Stimulated activated CD8-positive, alpha-beta memory T cell treated with anti-CD3 and anti-CD28 coated beads, Interleukin-7, amount 100 ng/mL, for 24 hours (primary cell): ENCODE data around the gene TEDC1.

Experiments used
- DNase-seq: peaks from one replicate; pipeline ENCODE4 v3.0.0-alpha.2; 2020; ENCODE audit warnings: low read depth

Gene TEDC1

DNA sequence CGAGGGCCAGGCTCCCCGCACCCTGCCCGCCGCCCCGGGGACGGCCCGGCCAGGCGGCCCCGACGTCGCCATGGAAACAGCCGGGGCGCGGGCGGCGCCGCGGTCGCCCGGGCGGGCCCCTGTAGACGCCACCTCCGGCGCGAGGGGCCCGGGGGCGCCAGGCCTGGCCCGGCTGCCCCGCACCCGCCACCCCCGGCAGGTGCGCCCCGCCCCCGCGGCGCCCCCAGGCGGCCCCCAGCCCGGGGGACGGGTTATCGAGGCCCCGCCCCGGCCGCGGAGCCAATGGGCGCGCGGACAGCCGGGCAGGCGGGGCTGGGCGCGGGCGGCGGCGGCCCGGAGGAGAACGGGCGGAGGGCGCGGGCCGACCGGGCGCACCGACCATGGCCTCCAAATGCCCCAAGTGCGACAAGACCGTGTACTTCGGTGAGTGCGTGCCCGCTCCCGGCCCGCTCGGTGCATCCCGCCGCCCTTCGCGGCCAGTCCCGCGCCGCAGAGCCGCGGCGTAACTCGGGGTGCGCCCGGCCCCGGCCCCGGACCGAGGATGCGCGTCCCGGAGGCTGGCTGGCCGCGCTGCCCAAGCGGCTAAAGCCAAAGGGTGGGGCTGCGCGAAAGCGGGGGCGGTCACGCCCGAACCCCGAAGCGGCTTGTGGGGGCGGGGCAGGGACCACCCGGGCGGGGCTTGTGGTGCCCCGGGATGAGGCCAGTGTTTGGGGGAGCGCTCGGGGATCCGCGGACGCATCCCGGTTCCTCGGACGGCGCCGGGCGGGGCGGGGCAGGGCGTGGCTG lies 16.4 kb upstream of the TEDC1 start, which contains the start of gene CRIP2:
CRIP2 (plus strand) TSS at position 339 of the 786 bp plus-strand sequence; CDS start at position 381, 42 bp downstream.
- no peak for DNase-seq

DNA sequence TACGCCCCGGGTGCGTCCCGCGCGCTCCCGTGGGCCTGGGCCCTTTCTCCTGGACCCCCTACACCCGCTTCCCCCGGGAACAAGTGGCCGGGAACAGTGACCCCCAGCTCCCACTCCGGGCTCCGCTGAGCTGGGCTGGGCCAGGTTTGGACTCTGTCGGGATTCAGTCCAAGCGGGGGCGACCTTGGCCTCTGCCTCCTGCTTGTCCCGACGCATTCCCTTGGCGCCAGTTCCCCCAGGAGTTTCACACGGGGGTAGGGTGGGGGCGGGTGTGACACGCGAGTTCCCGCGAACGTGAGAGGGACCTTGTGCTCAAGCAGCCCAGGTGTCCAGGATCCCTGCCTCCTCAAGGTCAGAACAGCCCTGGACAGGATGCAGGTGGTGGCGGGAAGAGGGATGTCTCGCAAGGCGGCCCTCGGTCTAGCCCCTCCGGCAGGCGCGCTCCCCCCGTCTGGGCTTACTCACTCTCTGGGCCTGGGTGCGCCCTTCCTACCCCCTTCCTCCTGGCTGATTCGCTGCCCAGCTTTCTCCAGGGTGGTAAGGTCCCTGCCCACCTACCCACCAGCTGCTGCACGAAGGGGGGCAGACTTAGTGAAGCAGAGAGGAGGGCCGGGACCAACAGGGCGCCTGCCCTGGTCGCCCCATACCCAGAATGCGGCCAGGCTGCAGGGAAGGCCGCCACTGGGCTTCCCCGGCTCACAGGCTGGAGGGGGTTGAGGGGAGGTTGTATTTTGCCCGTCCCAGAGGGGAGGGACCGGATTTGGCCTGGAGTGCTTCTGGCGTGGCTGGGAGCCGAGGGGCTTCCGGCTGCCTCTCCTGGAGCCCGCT lies 15.6 kb upstream of the TEDC1 start:
- no peak for DNase-seq

- no peak for DNase-seq
These were observed 14.8 kb upstream of the TEDC1 start for GRCh38 chr14:105476097-105476830.

DNA sequence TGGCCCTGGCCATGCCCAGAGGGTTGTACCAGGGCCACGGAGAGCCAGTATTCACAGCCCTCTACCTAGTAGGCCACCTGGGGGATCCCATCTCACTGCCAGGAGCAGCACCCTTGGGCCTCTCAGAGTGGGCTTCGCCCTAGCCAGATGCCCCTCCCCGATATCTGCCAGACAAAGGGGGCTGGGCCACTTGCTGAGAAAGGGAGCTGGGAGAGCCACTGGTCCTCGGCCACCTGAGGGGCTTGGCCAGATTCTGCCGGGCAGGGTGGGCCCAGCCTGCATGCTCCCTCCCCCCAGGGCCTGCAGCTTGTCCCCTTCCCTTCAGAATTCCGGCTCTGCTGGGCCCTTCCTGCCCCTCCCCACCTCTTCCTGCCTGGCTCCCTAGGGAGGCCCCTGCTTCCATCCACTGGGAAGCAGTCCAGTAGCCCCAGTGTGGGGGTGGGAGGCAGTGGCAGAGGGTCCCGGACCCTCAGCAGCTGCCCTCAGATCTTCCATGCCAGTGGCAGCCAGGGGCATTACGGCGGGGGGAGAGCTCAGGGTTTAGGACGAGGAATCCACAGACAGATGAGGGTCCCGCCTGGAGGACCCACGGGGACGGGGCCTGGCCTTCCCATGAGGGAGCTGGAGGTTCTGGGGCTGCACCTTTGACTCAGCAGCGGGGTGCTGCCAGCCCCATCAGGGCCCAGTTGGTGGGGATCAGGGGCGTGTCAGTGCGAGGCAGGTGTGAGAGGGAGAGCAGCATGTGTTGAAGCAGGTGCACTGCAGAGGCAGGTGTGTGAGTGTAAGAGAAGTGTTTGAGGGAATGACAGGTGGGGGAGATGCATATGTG lies 14.0 kb upstream of the TEDC1 start:
- no peak for DNase-seq

DNA sequence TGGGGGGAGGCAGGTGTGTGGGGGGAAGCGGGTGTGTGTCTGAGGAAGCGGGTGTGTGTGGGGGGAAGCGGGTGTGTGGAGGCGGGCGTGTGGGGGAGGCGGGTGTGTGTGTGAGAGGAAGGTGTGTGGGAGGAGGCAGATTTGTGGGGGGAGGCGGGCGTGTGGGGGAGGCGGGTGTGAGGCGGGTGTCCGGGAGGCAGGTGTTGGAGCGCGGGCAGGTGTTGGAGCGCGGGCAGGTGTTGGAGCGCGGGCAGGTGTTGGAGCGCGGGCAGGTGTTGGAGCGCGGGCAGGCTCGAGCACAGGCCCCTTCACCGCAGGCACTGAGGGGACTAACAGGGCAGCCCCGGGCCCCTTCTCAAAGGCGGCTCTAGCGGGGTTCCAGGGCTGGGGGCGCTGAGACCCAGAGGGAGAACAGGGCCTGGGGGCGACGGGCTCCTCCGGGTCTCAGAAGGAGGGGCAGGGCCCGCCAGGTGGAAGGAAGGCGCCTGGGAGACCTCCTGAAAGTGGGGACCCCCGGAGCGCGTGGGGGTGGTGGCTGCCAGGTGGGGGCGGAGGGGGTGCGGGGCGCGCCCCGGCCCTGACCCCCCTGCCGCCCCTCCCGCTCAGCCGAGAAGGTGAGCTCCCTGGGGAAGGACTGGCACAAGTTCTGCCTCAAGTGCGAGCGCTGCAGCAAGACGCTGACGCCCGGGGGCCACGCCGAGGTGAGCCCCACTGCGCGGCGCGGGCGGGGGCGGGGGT lies 13.2 kb upstream of the TEDC1 start:
- DNase-seq: no peak

GRCh38 chr14:105478398-105479251 lies 12.4 kb upstream of the TEDC1 start:
- DNase-seq: no peak

DNA sequence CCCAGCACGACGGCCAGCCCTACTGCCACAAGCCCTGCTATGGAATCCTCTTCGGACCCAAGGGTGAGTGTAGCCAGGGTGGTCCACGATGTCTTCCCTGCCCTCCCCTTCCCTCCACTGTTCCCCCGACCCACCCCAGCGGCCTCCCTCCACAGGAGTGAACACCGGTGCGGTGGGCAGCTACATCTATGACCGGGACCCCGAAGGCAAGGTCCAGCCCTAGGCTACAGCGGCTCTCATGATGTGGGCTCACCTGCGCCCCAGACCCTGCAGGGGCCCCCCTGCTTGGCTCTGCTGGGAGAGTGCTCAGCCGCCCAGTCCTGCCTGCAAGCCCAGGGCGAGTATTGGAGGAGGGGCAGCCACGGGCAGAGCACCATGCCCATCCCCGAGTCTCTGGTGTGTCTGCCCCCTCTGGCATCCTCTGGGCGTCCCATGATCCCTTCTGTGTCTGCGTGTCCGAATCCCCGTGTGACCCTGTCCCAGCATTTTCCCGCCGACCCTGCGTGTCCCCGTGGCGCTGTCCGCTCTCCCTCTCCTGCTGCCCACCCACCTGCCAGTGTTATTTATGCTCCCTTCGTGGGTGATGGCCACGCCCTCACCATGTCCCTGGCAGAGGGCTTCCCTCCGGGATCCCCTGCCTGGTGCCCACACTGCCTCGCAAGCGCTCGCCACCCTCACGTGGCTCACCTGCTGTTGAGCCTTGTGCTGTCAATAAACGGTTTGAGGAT lies 11.5 kb upstream of the TEDC1 start:
- no peak for DNase-seq

DNA sequence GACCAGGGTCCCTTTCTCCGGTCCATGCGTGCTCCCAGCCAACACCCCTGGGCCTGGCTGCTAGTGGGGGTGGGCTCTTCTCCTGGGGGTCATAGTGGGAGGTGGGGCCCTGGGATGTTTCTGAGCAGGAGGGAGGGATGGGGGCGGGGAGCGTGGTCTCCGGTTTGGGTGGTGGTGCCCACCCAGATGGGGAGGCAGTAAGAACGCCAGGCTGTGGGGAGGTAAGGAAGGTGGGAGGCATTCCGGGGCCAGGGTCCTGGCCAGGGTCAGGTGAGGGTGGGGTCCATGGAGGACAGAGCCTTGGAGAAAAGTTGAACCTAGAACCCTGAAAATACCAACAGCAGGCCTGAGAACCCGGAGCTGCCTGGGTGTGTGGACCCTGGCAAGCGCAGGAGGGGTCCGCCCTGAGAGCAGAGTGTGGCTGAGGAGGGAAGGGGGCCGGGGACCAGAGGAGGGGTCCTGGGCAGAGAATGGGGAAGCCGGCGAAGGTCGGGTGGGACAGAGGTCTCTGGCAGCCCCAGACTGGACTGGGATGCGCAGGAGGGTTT lies 10.8 kb upstream of the TEDC1 start:
- no peak for DNase-seq

GRCh38 chr14:105480807-105481801 lies 9.9 kb upstream of the TEDC1 start:
- DNase-seq: peak; percentile 83

DNA sequence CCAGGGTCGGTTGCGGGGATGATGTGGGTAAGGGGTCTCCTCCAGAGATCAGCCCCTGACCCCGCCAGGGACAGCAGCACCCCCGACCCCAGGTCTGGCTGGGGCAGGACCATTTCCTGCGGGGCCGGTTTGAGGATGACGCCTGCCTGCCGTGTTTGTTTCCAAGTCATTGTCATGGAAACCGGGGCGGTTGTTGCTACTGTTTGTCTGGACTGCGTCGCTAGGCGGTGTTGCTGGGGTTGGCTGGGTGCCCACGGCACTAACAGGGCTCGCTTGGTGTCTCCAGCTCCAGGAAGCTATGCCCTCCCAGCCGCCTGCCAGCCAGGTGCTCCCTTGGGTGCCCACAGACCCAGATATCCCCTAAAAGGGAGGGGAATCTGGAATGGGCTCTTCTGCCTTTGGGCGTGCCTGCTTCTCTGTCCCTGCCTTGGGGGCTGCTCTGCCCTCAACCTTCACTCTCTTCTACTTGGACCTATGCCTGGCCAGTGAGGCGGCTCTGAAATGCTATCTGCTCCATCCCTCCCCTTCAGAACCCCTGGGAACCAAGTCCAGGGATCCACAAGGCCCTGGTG lies 9.1 kb upstream of the TEDC1 start:
- DNase-seq: peak; percentile 76

DNA sequence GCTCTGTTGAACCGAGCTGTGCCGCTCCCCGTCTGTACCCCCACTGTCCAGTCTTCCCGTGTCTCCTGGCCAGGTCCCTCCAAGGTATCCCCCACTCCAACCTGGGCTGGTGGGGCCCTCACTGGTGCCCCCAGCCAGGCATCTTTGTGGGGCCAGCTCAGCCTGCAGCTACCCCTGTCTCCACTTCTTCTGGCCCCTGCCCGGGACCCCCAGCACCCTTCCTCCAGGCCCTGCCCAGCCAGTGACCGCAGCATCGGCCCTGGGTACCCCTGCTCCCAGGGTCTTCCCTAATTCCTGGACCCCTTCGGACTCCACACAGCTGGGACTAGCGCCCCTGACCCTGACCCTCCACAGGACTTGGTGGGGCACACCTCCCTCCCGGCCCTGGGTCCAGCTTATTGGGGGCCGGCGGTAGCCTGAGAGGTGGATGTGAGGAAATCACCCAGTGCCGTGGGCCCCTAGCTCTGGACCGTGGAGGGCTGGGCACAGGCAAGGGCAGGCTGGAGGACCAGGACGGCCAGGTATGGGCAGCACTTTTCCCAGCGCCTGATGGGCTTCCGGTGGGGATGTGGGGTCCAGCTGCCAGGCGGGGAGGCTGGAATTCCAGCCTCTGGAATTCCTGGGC lies 8.4 kb upstream of the TEDC1 start:
- no peak for DNase-seq

DNA sequence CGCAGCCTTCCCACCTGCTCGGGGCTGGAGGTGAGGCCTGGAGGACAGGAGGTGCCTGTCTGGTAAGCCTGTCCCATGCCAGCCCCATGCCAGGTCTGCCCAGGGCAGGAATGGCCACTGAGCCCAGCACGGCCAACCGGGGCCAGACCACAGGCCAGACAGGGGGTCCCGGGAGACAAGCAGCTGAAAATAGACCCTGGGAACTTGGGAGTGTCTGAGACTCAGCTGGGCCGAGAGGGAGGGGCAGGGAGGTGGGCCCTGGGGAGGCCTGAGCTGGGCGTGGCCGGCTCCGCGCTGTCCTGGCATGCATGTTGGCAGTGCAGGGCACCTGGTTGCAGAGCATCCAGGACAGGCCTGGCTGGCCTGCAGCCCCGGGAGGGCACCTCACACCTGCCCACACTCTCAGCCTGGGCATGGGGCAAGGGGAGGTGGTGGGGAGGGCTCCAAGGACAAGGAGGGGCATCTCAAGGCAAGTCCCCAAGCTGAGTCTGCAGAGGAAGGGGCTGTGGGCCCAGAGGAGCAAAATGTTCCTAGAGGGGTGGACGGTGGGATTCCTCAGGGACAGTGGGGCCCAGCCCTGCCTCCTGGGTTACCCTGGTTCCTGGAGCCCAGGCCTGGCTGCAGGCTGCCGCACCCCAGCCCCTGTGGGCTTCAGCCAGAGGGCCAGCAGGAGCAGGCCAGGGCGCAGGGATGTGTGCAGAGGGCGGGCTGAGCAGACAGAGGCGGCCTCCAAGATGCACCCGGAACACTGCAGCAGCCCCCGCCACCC lies 7.6 kb upstream of the TEDC1 start:
- no peak for DNase-seq

GRCh38 chr14:105484069-105484996 lies 6.7 kb upstream of the TEDC1 start:
- no peak for DNase-seq

GRCh38 chr14:105484997-105485393 lies 6.1 kb upstream of the TEDC1 start:
- no peak for DNase-seq

- no peak for DNase-seq
These were observed 5.3 kb upstream of the TEDC1 start for GRCh38 chr14:105485739-105486162.
